KMS-11 (cell line): ENCODE results near the gene RPL7A.

Experiments used
- H2AFZ ChIP-seq: fragments of 200-600 bp; sonication (generic); 2 replicates; pipeline ENCODE4 v1.6.1; 2016; ENCODE audit warnings: antibody characterized with exemption, mixed run types, low read depth
- H3K27ac ChIP-seq: fragments of 200-600 bp; sonication (generic); 2 replicates; pipeline ENCODE4 v1.6.1; 2016; ENCODE audit warnings: mild to moderate bottlenecking, mixed run types
- H3K27me3 ChIP-seq: fragments of 200-600 bp; sonication (generic); 2 replicates; pipeline ENCODE4 v1.6.1; 2017; ENCODE audit warnings: mild to moderate bottlenecking, low read depth, mixed run types, moderate library complexity; ENCODE audit not compliant: insufficient read depth
- H3K36me3 ChIP-seq: fragments of 200-600 bp; sonication (generic); 2 replicates; pipeline ENCODE4 v1.6.1; 2017; ENCODE audit warnings: mild to moderate bottlenecking, mixed run types; ENCODE audit not compliant: insufficient read depth
- H3K4me1 ChIP-seq: fragments of 200-600 bp; sonication (generic); 2 replicates; pipeline ENCODE4 v1.6.1; 2016; ENCODE audit warnings: mild to moderate bottlenecking, low read depth, mixed run types; ENCODE audit not compliant: poor library complexity, severe bottlenecking
- H3K4me2 ChIP-seq: fragments of 200-600 bp; sonication (generic); 2 replicates; pipeline ENCODE4 v1.7.0; 2016; ENCODE audit warnings: mild to moderate bottlenecking, mixed run types
- H3K4me3 ChIP-seq: fragments of 200-600 bp; sonication (generic); IDR thresholded peaks from 2 replicates; pipeline ENCODE4 v1.6.1; 2017; ENCODE audit warnings: low read depth, low read length, mixed read lengths; ENCODE audit not compliant: insufficient read depth
- H3K79me2 ChIP-seq: fragments of 200-600 bp; sonication (generic); 2 replicates; pipeline ENCODE4 v1.6.1; 2016; ENCODE audit warnings: low read depth, mixed run types; ENCODE audit not compliant: insufficient read depth
- H3K9ac ChIP-seq: fragments of 200-600 bp; sonication (generic); 2 replicates; pipeline ENCODE4 v1.6.1; 2016; ENCODE audit warnings: mild to moderate bottlenecking, mixed run types
- H4K20me1 ChIP-seq: fragments of 200-600 bp; sonication (generic); 2 replicates; pipeline ENCODE4 v1.6.1; 2016; ENCODE audit warnings: mild to moderate bottlenecking, mixed run types; ENCODE audit not compliant: insufficient read depth
- CTCF ChIP-seq: fragments of 200-600 bp; sonication (generic); conservative IDR thresholded peaks from 2 replicates; pipeline ENCODE4 v1.6.1; 2017; ENCODE audit warnings: low read depth, mild to moderate bottlenecking, antibody characterized with exemption, low read length, moderate library complexity, mixed read lengths

Gene RPL7A

GRCh38 chr9:133378408-133378962 is 30.5 kb downstream of the RPL7A start:
- H3K4me1 ChIP-seq, result peaks cover 10% of the 10 kb centered on the region
- TF ChIP-seq CTCF, result no peak
- H3K4me2 ChIP-seq, result no peak overlapping the region
- no peak overlapping the region for H3K4me3 ChIP-seq
- no peaks in the 10 kb centered on the region for H3K36me3 ChIP-seq
- H3K27me3 ChIP-seq, result no peaks in the 10 kb centered on the region; the same call in 1 of the 2 replicates
- H3K79me2 ChIP-seq, result peaks cover 22% of the 10 kb centered on the region
- H3K27ac ChIP-seq, result no peak overlapping the region
- H2AFZ ChIP-seq, result no peak overlapping the region
- no peaks in the 10 kb centered on the region for H4K20me1 ChIP-seq
- H3K9ac ChIP-seq, result no peak overlapping the region

- no peak for TF ChIP-seq CTCF
- Histone ChIP-seq H2AFZ (no peak overlapping the region), H4K20me1 (no peaks in the 10 kb centered on the region), H3K36me3 (no peaks in the 10 kb centered on the region), H3K27ac (no peak overlapping the region), H3K4me3 (no peak overlapping the region), H3K79me2 (peaks cover 13% of the 10 kb centered on the region), H3K9ac (no peak overlapping the region), H3K4me1 (peaks cover 4% of the 10 kb centered on the region), H3K27me3 (no peaks in the 10 kb centered on the region; the same call in 1 of the 2 replicates), H3K4me2 (no peak overlapping the region)
These were observed 31.4 kb downstream of the RPL7A start for GRCh38 chr9:133379153-133380086.

GRCh38 chr9:133380734-133381133 is 32.7 kb downstream of the RPL7A start:
- Histone ChIP-seq H3K36me3 (no peaks in the 10 kb centered on the region), H4K20me1 (no peaks in the 10 kb centered on the region), H3K4me1 (no peaks in the 10 kb centered on the region), H3K4me3 (no peak overlapping the region), H3K27me3 (peaks cover 4% of the 10 kb centered on the region; the same call in 1 of the 2 replicates), H3K9ac (no peak overlapping the region), H2AFZ (no peak overlapping the region), H3K79me2 (no peaks in the 10 kb centered on the region), H3K4me2 (no peak overlapping the region), H3K27ac (no peak overlapping the region)
- TF ChIP-seq CTCF, result no peak

- no peaks in the 10 kb centered on the region for H3K36me3 ChIP-seq
- no peaks in the 10 kb centered on the region for H4K20me1 ChIP-seq
- no peak for TF ChIP-seq CTCF
- no peak overlapping the region for H3K4me2 ChIP-seq
- H2AFZ ChIP-seq, result no peak overlapping the region
- no peak overlapping the region for H3K27ac ChIP-seq
- H3K79me2 ChIP-seq, result no peaks in the 10 kb centered on the region
- H3K9ac ChIP-seq, result no peak overlapping the region
- peaks cover 12% of the 10 kb centered on the region; the same call in 1 of the 2 replicates for H3K27me3 ChIP-seq
- H3K4me3 ChIP-seq, result no peak overlapping the region
- no peaks in the 10 kb centered on the region for H3K4me1 ChIP-seq
These were observed 34.6 kb downstream of the RPL7A start for GRCh38 chr9:133382507-133383141.
